ENCODE measurements around the gene PALD1.
"Not testable (repeated sequence)": the region's sequence is repeated elsewhere in the genome, so short reads cannot be mapped to it uniquely, and the experiment has no call there.

The PALD1 gene

GRCh38 chr10:70579234-70580002 lies 100.9 kb downstream of the PALD1 start:
- no peak for DNase-seq
- no peak overlapping the region for H3K4me3 ChIP-seq (ENCODE audit: low read depth, low read length)
- no peak overlapping the region for H3K27ac ChIP-seq
- TF ChIP-seq, protein P1, sequence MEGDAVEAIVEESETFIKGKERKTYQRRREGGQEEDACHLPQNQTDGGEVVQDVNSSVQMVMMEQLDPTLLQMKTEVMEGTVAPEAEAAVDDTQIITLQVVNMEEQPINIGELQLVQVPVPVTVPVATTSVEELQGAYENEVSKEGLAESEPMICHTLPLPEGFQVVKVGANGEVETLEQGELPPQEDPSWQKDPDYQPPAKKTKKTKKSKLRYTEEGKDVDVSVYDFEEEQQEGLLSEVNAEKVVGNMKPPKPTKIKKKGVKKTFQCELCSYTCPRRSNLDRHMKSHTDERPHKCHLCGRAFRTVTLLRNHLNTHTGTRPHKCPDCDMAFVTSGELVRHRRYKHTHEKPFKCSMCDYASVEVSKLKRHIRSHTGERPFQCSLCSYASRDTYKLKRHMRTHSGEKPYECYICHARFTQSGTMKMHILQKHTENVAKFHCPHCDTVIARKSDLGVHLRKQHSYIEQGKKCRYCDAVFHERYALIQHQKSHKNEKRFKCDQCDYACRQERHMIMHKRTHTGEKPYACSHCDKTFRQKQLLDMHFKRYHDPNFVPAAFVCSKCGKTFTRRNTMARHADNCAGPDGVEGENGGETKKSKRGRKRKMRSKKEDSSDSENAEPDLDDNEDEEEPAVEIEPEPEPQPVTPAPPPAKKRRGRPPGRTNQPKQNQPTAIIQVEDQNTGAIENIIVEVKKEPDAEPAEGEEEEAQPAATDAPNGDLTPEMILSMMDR (IDR thresholded peaks at IDR 0.05; ENCODE audit: low read depth, low read length, missing control alignments) = no peak
- H3K27me3 ChIP-seq (replicated peaks) = no peaks in the 10 kb centered on the region
- no peaks in the 10 kb centered on the region for H3K36me3 ChIP-seq (replicated peaks)
- in situ Hi-C loops (cut with HindIII; ENCODE audit: low pct_ligation_motif_present, low sequenced_read_pairs) = no loop called here

DNA sequence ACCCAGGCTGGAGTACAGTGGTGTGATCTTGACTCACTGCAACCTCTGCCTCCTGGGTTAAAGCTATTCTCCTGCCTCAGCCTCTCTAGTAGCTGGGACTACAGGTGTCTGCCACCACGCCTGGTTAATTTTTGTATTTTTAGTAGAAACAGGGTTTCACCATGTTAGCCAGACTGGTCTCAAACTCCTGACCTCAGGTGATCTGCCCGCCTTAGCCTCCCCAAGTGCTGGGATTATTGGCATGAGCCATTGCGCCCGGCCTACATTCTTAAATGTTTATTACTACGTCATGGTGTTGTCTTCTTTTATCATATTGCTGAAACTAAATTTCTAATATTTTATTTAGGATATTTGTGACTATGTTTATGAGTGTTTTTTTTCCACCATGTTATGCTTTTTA lies 102.6 kb downstream of the PALD1 start:
- H3K36me3 ChIP-seq (replicated peaks); H3K27me3 ChIP-seq (replicated peaks); in situ Hi-C loops (cut with HindIII; ENCODE audit: low pct_ligation_motif_present, low sequenced_read_pairs); H3K4me3 ChIP-seq (ENCODE audit: low read depth, low read length); DNase-seq; H3K27ac ChIP-seq: not testable (repeated sequence)

GRCh38 chr10:70582793-70583668 lies 104.5 kb downstream of the PALD1 start:
- Histone ChIP-seq H3K27ac (no peak overlapping the region), H3K27me3 (replicated peaks) (no peaks in the 10 kb centered on the region), H3K36me3 (replicated peaks) (no peaks in the 10 kb centered on the region), H3K4me3 (ENCODE audit: low read depth, low read length) (no peak overlapping the region)
- TF ChIP-seq, protein P1 (IDR thresholded peaks at IDR 0.05; ENCODE audit: low read depth, low read length, missing control alignments) = no peak
- no peak for DNase-seq
- in situ Hi-C loops (cut with HindIII; ENCODE audit: low pct_ligation_motif_present, low sequenced_read_pairs) = no loop called here

DNA sequence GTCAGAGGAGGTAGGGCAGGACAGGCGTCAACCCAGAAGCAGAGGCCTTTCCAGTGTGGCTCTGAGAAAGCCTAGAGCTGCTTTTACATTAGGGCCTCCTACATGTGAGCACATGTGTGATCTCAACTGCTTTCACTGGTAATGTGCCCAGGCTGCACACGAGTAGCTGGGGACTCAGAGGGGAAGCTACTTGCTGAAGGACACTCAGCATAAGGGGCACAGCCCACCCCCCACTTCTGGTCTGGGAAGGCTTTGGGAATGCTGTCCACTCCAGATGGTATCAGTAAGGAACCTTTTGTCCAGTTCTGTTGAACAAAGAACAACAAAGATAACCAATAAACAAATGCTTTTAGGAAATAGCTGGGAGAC lies 105.1 kb downstream of the PALD1 start:
- no peak overlapping the region for H3K4me3 ChIP-seq (ENCODE audit: low read depth, low read length)
- TF ChIP-seq, protein P1 (IDR thresholded peaks at IDR 0.05; ENCODE audit: low read depth, low read length, missing control alignments) = no peak
- H3K36me3 ChIP-seq (replicated peaks) = no peaks in the 10 kb centered on the region
- no peak for DNase-seq
- in situ Hi-C loops (cut with HindIII; ENCODE audit: low pct_ligation_motif_present, low sequenced_read_pairs) = no loop called here
- H3K27me3 ChIP-seq (replicated peaks) = no peaks in the 10 kb centered on the region
- H3K27ac ChIP-seq = no peak overlapping the region

GRCh38 chr10:70584366-70584765 lies 105.8 kb downstream of the PALD1 start:
- TF ChIP-seq, protein P1 (IDR thresholded peaks at IDR 0.05; ENCODE audit: low read depth, low read length, missing control alignments) = no peak
- Histone ChIP-seq H3K36me3 (replicated peaks) (no peaks in the 10 kb centered on the region), H3K27ac (no peak overlapping the region), H3K27me3 (replicated peaks) (peaks cover 6% of the 10 kb centered on the region), H3K4me3 (ENCODE audit: low read depth, low read length) (no peak overlapping the region)
- in situ Hi-C loops (cut with HindIII; ENCODE audit: low pct_ligation_motif_present, low sequenced_read_pairs) = no loop called here
- no peak for DNase-seq

- TF ChIP-seq, protein P1 (IDR thresholded peaks at IDR 0.05; ENCODE audit: low read depth, low read length, missing control alignments) = no peak
- in situ Hi-C loops (cut with HindIII; ENCODE audit: low pct_ligation_motif_present, low sequenced_read_pairs) = no loop called here
- H3K36me3 ChIP-seq (replicated peaks) = no peaks in the 10 kb centered on the region
- DNase-seq = no peak
- no peak overlapping the region for H3K4me3 ChIP-seq (ENCODE audit: low read depth, low read length)
- no peak overlapping the region for H3K27ac ChIP-seq
- H3K27me3 ChIP-seq (replicated peaks) = peaks cover 6% of the 10 kb centered on the region
These were observed 106.5 kb downstream of the PALD1 start for GRCh38 chr10:70584909-70585544.

Data from brain microvascular endothelial cell (primary cell).